Measurements from ENCODE around the gene NPHS1. TPM values are rescaled to one million over a fixed set of nuclear protein-coding genes. Genes with fewer than 3 reads are reported as not detected.

Gene NPHS1
- total and polyA plus RNA-seq, 2 donors (not counting 1 experiment from before 2014, with no cell fraction given), result not detected

GRCh38 chr19:35818445-35818844 is 33.9 kb downstream of the NPHS1 start:
- no peak for DNase-seq (ENCODE audit: low read depth in 2 of 2)
- no peaks in the 10 kb centered on the region for H3K4me1 ChIP-seq (ENCODE audit: control insufficient read depth, extremely low read depth, insufficient read depth, low read length)
- TF ChIP-seq CTCF (conservative IDR thresholded peaks at IDR 0.05 in 1 of 2, IDR thresholded peaks at IDR 0.05 in 1 of 2; ENCODE audit: low read depth in 1 of 2, low read length in 2 of 2) (no peak), EZH2 (IDR thresholded peaks at IDR 0.05; ENCODE audit: low read length, missing control alignments) (no peak)
- no peaks in the 10 kb centered on the region for H3K36me3 ChIP-seq (ENCODE audit: control insufficient read depth, insufficient read depth, low read length)
- H3K4me2 ChIP-seq (ENCODE audit: extremely low read depth, insufficient read depth, low read length), result no peak overlapping the region
- H3K27ac ChIP-seq (ENCODE audit: insufficient read depth, low read length), result no peak overlapping the region
- no peak overlapping the region for H2AFZ ChIP-seq (ENCODE audit: low read length)
- no peaks in the 10 kb centered on the region for H4K20me1 ChIP-seq (ENCODE audit: control insufficient read depth, extremely low read depth, insufficient read depth, low read length)
- no peaks in the 10 kb centered on the region for H3K79me2 ChIP-seq (ENCODE audit: control insufficient read depth, insufficient read depth, low read length)
- H3K4me3 ChIP-seq (replicated peaks in 1 of 4; ENCODE audit: control extremely low read depth in 1 of 4, insufficient read depth in 1 of 4, low read depth in 3 of 4, low read length in 4 of 4), result no peak overlapping the region
- H3K27me3 ChIP-seq (ENCODE audit: control insufficient read depth, insufficient read depth, low read length), result no peaks in the 10 kb centered on the region
- H3K9ac ChIP-seq (ENCODE audit: insufficient read depth, low read length), result no peak overlapping the region
- H3K9me3 ChIP-seq (ENCODE audit: control insufficient read depth, insufficient read depth, low read depth, low read length), result no peaks in the 10 kb centered on the region

GRCh38 chr19:35816846-35817245 is 35.5 kb downstream of the NPHS1 start:
- Histone ChIP-seq H3K4me3 (replicated peaks in 1 of 4; ENCODE audit: control extremely low read depth in 1 of 4, insufficient read depth in 1 of 4, low read depth in 3 of 4, low read length in 4 of 4) (no peak overlapping the region), H3K27me3 (ENCODE audit: control insufficient read depth, insufficient read depth, low read length) (no peaks in the 10 kb centered on the region), H3K79me2 (ENCODE audit: control insufficient read depth, insufficient read depth, low read length) (no peaks in the 10 kb centered on the region), H2AFZ (ENCODE audit: low read length) (no peak overlapping the region), H4K20me1 (ENCODE audit: control insufficient read depth, extremely low read depth, insufficient read depth, low read length) (no peaks in the 10 kb centered on the region), H3K9me3 (ENCODE audit: control insufficient read depth, insufficient read depth, low read depth, low read length) (no peaks in the 10 kb centered on the region), H3K9ac (ENCODE audit: insufficient read depth, low read length) (no peak overlapping the region), H3K4me2 (ENCODE audit: extremely low read depth, insufficient read depth, low read length) (no peak overlapping the region), H3K4me1 (ENCODE audit: control insufficient read depth, extremely low read depth, insufficient read depth, low read length) (no peaks in the 10 kb centered on the region), H3K27ac (ENCODE audit: insufficient read depth, low read length) (no peak overlapping the region), H3K36me3 (ENCODE audit: control insufficient read depth, insufficient read depth, low read length) (no peaks in the 10 kb centered on the region)
- no peak for DNase-seq (ENCODE audit: low read depth in 2 of 2)
- TF ChIP-seq CTCF (conservative IDR thresholded peaks at IDR 0.05 in 1 of 2, IDR thresholded peaks at IDR 0.05 in 1 of 2; ENCODE audit: low read depth in 1 of 2, low read length in 2 of 2) (no peak), EZH2 (IDR thresholded peaks at IDR 0.05; ENCODE audit: low read length, missing control alignments) (no peak)

- H3K4me1 ChIP-seq (ENCODE audit: control insufficient read depth, extremely low read depth, insufficient read depth, low read length), result no peaks in the 10 kb centered on the region
- DNase-seq (ENCODE audit: low read depth in 2 of 2), result no peak
- TF ChIP-seq EZH2 (IDR thresholded peaks at IDR 0.05; ENCODE audit: low read length, missing control alignments) (no peak), CTCF (conservative IDR thresholded peaks at IDR 0.05 in 1 of 2, IDR thresholded peaks at IDR 0.05 in 1 of 2; ENCODE audit: low read depth in 1 of 2, low read length in 2 of 2) (no peak)
- H3K79me2 ChIP-seq (ENCODE audit: control insufficient read depth, insufficient read depth, low read length), result no peaks in the 10 kb centered on the region
- H3K36me3 ChIP-seq (ENCODE audit: control insufficient read depth, insufficient read depth, low read length), result no peaks in the 10 kb centered on the region
- H2AFZ ChIP-seq (ENCODE audit: low read length), result no peak overlapping the region
- H3K27me3 ChIP-seq (ENCODE audit: control insufficient read depth, insufficient read depth, low read length), result peaks cover 4% of the 10 kb centered on the region
- H3K27ac ChIP-seq (ENCODE audit: insufficient read depth, low read length), result no peak overlapping the region
- no peak overlapping the region for H3K9ac ChIP-seq (ENCODE audit: insufficient read depth, low read length)
- H3K4me3 ChIP-seq (replicated peaks in 1 of 4; ENCODE audit: control extremely low read depth in 1 of 4, insufficient read depth in 1 of 4, low read depth in 3 of 4, low read length in 4 of 4), result no peak overlapping the region
- H3K4me2 ChIP-seq (ENCODE audit: extremely low read depth, insufficient read depth, low read length), result no peak overlapping the region
- no peaks in the 10 kb centered on the region for H3K9me3 ChIP-seq (ENCODE audit: control insufficient read depth, insufficient read depth, low read depth, low read length)
- H4K20me1 ChIP-seq (ENCODE audit: control insufficient read depth, extremely low read depth, insufficient read depth, low read length), result no peaks in the 10 kb centered on the region
Measured at GRCh38 chr19:35816262-35816661, 36.0 kb downstream of the NPHS1 start.
